GM06990 (cell line): ENCODE data around the gene CCDC82.

ENCODE experiments used
- DNase-seq: peaks from one replicate; pipeline ENCODE4 v3.0.0-alpha.2; 2011; ENCODE audit not compliant: insufficient read length; ENCODE audit errors: extremely low read depth
- H3K27me3 ChIP-seq: replicated peaks from 2 replicates; pipeline ENCODE4 v1.6.0; 2011; ENCODE audit warnings: low read length; ENCODE audit not compliant: control insufficient read depth, insufficient read depth
- H3K36me3 ChIP-seq: 2 replicates; pipeline ENCODE4 v1.5.1; 2011; ENCODE audit warnings: low read length; ENCODE audit not compliant: control insufficient read depth, insufficient read depth
- H3K4me3 ChIP-seq: replicated peaks from 2 replicates; pipeline ENCODE4 v1.5.1; 2011; ENCODE audit warnings: low read depth, mild to moderate bottlenecking, control low read depth, low read length
- TF ChIP-seq, protein P1 (sequence below): IDR thresholded peaks from 2 replicates; pipeline ENCODE4 v1.5.1; 2011; ENCODE audit warnings: low read length, control low read depth, mild to moderate bottlenecking, inconsistent platforms; ENCODE audit not compliant: insufficient read depth, poor library complexity, severe bottlenecking

The CCDC82 gene

DNA sequence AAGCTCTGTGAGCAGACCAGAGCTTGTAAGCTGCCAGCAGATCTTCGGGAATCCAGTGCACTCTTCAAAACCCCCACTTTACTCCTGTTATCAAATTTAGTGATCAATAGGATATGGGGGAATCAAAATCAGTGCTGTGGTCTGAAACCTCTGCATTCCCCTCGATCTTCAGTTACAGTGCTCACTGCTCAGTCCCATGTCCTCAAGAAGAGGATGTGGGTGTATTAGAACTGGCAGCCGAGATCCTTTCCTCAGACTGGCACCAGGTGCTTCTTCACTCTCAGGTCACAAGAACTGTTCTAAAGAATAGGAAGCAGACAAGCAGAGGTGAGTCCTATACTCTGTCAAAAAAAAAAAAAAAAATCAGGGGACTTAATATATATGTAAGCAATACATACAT lies 31.4 kb downstream of the CCDC82 start:
- TF ChIP-seq, protein P1, sequence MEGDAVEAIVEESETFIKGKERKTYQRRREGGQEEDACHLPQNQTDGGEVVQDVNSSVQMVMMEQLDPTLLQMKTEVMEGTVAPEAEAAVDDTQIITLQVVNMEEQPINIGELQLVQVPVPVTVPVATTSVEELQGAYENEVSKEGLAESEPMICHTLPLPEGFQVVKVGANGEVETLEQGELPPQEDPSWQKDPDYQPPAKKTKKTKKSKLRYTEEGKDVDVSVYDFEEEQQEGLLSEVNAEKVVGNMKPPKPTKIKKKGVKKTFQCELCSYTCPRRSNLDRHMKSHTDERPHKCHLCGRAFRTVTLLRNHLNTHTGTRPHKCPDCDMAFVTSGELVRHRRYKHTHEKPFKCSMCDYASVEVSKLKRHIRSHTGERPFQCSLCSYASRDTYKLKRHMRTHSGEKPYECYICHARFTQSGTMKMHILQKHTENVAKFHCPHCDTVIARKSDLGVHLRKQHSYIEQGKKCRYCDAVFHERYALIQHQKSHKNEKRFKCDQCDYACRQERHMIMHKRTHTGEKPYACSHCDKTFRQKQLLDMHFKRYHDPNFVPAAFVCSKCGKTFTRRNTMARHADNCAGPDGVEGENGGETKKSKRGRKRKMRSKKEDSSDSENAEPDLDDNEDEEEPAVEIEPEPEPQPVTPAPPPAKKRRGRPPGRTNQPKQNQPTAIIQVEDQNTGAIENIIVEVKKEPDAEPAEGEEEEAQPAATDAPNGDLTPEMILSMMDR, result no peak
- H3K4me3 ChIP-seq, result no peak overlapping the region
- H3K27me3 ChIP-seq, result no peaks in the 10 kb centered on the region
- DNase-seq, result no peak
- peaks cover 3% of the 10 kb centered on the region for H3K36me3 ChIP-seq

DNA sequence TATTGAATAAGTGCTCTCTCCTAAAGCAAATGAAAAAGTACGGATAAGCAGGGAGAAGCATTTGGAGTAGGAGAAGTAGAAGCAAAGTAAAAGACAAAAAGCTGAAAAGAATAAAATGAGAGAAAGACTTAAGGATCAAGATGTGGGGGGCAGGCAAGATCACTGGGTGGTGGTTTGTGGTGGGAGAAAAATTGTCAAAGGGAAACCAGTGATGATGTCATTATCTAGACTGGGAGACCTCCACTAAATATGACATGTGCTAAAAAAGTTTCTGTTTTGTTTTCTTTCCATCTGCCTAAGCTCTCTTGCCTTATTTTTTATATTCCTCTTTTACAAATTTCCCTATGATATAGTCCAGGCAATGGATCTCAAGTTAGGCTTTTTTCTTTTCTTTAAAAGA lies 31.9 kb downstream of the CCDC82 start:
- DNase-seq, result no peak
- H3K4me3 ChIP-seq, result no peak overlapping the region
- TF ChIP-seq, protein P1, result no peak
- H3K27me3 ChIP-seq, result no peaks in the 10 kb centered on the region
- H3K36me3 ChIP-seq, result peaks cover 3% of the 10 kb centered on the region

DNA sequence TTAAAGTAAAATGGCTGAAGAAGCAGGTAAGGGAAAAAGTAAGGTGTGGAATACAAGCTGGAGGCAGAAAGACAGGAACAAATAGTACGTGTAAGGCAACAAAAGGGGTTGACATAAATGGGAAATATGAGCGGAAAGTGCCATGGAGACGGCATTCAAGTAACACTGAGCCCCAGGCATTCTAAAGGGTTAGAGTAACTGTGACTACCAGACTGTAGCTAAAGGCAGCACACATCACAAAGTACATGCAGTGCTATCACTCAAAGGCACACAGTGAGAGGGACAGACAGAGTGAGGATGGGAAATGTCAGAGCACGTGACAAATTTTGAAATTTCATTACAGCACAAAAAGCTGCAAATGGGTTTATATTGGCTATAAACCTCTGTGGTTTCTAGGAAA lies 32.9 kb downstream of the CCDC82 start:
- TF ChIP-seq, protein P1, result no peak
- Histone ChIP-seq H3K4me3 (no peak overlapping the region), H3K27me3 (no peaks in the 10 kb centered on the region), H3K36me3 (peaks cover 3% of the 10 kb centered on the region)
- no peak for DNase-seq

DNA sequence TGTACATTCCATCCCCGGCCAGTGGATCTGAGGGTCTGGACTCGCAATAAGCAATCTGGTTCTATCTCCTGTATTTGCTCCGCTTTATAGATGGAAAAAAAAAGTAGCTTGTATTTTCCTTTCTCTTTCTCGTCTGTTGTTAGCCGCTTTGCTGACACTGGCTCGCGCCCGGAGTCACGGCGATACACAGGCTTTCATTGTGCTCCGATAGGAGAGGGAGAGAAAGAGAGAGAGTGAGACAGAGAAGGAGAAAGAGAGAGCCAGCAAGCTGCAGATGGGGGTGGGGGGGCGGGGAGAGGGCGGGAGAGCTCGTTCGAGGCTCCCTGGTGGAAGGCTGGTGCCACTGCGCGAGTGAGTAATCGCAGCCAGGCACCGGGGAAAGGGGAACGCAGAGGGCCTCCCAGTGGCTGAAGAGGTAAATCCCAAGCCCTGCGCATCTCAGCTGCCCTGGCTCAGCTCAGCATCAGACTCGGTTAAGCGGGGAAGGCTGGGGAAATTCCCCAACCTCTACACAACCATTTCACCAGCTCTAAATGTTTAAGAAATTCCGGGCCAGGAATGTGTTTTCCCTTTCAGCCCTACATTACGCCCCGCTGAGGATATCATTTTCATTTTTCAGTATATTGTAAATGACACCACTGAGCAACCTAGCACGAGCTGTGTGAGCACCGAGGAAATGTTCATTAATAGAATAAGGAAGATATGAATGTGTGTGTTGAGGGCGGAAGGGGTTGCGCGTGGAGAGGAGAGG lies 46.6 kb downstream of the CCDC82 start, which contains the start of gene MAML2:
TSS of gene MAML2 (minus strand) at position 235 of the 751 bp plus-strand sequence. CDS start 1,300 bp downstream, outside the sequence.
- peak; percentile 87 for DNase-seq
- TF ChIP-seq, protein P1, result peak; percentile 94
- no peaks in the 10 kb centered on the region for H3K36me3 ChIP-seq
- peak within 1 kb of the TSS; percentile 85 for H3K4me3 ChIP-seq
- no peaks in the 10 kb centered on the region for H3K27me3 ChIP-seq

DNA sequence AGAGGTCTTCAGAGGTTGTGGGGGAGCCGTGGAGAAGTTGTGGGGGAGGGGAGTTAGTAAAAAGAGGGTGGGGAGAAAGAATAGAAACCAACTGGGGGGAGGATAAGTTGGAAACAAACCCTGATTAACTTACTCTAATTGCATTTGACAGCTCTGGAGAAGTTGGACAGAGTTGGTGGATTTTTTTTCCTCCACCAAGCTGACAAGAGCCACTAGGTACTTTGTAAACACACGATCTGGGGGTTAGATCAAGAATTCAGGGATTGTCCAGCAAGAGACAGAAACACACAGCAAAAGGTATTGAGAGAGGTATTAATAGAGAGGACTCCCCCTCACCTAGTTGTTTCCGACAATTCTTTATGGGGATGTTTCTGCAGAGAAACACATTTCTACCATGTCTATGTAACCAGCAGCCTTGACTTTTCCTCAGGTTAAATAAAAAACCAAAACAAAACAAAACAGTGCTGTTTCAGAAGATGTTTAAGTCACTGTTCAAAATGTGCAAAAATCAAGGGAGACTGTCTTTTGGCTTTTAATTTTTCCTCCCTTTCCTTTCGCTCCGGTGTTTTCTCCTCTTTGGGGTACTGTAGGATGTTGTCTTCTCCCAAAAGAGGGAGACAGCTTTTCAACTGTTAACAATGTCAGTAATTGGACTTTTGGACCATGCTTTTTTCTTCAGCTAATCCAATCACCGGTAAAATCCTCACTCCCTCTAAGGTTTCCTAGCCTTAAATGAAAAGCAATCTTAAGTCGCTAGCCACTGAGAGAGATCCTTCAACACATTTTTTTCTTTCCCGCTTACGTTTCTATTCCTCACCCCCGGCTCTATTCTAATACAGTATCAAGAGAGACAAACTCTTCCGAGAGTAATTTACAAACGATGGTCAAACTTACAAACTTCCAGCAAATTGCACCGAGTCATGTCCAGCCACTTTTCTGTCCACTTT lies 47.4 kb downstream of the CCDC82 start:
- peak overlapping the region; percentile 85 for H3K4me3 ChIP-seq
- no peaks in the 10 kb centered on the region for H3K36me3 ChIP-seq
- H3K27me3 ChIP-seq, result no peaks in the 10 kb centered on the region
- TF ChIP-seq, protein P1, result no peak
- no peak for DNase-seq
